Lung (tissue), 12 donors: Measurements from ENCODE around the gene DNAH9. TPM values are rescaled to one million over a fixed set of nuclear protein-coding genes. Genes with fewer than 3 reads are reported as not detected.

Source experiments
- ATAC-seq: fragments of 200-7000 bp; cut with Tn5 transposase; one replicate; pipeline ENCODE4 v1.9.1; 2020; ENCODE audit warnings: moderate number of reproducible peaks; ENCODE audit not compliant: insufficient read depth, low FRiP score
- DNase-seq, 3 donors: peaks; one replicate each; pipeline ENCODE4 v3.0.0-alpha.2; 2013 to 2017
- H3K27ac ChIP-seq, 2 donors: one replicate each; pipeline ENCODE4 v1.5.1; 2013; ENCODE audit warnings: mild to moderate bottlenecking in 2 of 2, moderate library complexity in 2 of 2, control low read depth in 1 of 2, inconsistent platforms in 1 of 2, low read depth in 1 of 2, low read length in 1 of 2
- H3K27me3 ChIP-seq, 3 donors: one replicate each; pipeline ENCODE4 v1.5.1; 2013; ENCODE audit warnings: low read length in 2 of 3; ENCODE audit not compliant: control insufficient read depth in 3 of 3, insufficient read depth in 3 of 3
- H3K36me3 ChIP-seq, 4 donors: one replicate each; pipeline ENCODE4 v1.5.1; 2013; ENCODE audit warnings: low read length in 4 of 4, mild to moderate bottlenecking in 1 of 4, moderate library complexity in 1 of 4; ENCODE audit not compliant: control insufficient read depth in 4 of 4, insufficient read depth in 4 of 4
- H3K4me1 ChIP-seq, 5 donors: one replicate each; pipeline ENCODE4 v1.5.1; 2013; ENCODE audit warnings: low read length in 5 of 5, mild to moderate bottlenecking in 2 of 5, moderate library complexity in 1 of 5; ENCODE audit not compliant: control insufficient read depth in 5 of 5, insufficient read depth in 5 of 5
- H3K4me3 ChIP-seq: one replicate; pipeline ENCODE4 v1.5.1; 2013; ENCODE audit warnings: mild to moderate bottlenecking, control low read depth, moderate library complexity
- H3K9ac ChIP-seq, 2 donors: one replicate each; pipeline ENCODE4 v1.5.1; 2013; ENCODE audit warnings: low read length in 2 of 2, control low read depth in 1 of 2; ENCODE audit not compliant: insufficient read depth in 1 of 2
- H3K9me3 ChIP-seq, 4 donors: one replicate each; pipeline ENCODE4 v1.5.1; 2013; ENCODE audit warnings: low read length in 3 of 4, mild to moderate bottlenecking in 1 of 4, moderate library complexity in 1 of 4; ENCODE audit not compliant: control insufficient read depth in 4 of 4, insufficient read depth in 3 of 4
- CTCF ChIP-seq: IDR thresholded peaks from 2 replicates; pipeline ENCODE4 v1.5.1; 2012; ENCODE audit warnings: mild to moderate bottlenecking; ENCODE audit errors: control extremely low read depth, extremely low read depth
- WGBS, 2 donors: extraction: QIAGEN DNeasy Blood & Tissue Kit; methylation state at CpG; one replicate each; pipeline ENCODE4 v1.1.7; 2013; 5-methylcytosine and 5-hydroxymethylcytosine counted together
- polyA plus RNA-seq, 2 donors: library from polyadenylated mRNA; stranded (reverse); fragments of 200-250 nt; gene quantifications; one replicate each; pipeline ENCODE4 v1.2.1, GENCODE V29; 2013
- total RNA-seq, 2 donors: library from RNA; depleted of rRNA in 1 of 2; stranded (reverse); fragments of >200 nt in 1 of 2; gene quantifications; one replicate each; pipeline ENCODE4 v1.2.1, GENCODE V29; 2014 to 2021
- donor health status: control.
- donor health status: control.
- donor health status: Bipolar disorder and iron deficiency.
- donor health status: healthy.
- donor health status: DM: yes; HTN: yes; CAD: no.

DNAH9 gene
- total and polyA plus RNA-seq, 4 donors = 4.0 to 36.1 (median 20.9) TPM

GRCh38 chr17:11692688-11693087 lies 94.4 kb downstream of the DNAH9 start:
- Histone ChIP-seq H3K27ac (no peak overlapping the region), H3K9me3 (no peaks in the 10 kb centered on the region), H3K36me3 (no peaks in the 10 kb centered on the region), H3K4me3 (no peak overlapping the region), H3K27me3 (no peaks in the 10 kb centered on the region), H3K9ac (no peak overlapping the region), H3K4me1 (no peaks in the 10 kb centered on the region)
- ATAC-seq (no peak), DNase-seq (no peak)
- WGBS, 2 donors = 95 to 96% methylated on average over 9 of the region's 9 CpGs
- TF ChIP-seq CTCF = no peak

GRCh38 chr17:11693284-11693683 lies 95.0 kb downstream of the DNAH9 start:
- ATAC-seq = no peak

GRCh38 chr17:11700668-11701067 lies 102.4 kb downstream of the DNAH9 start:
- H3K27ac ChIP-seq = no peak overlapping the region
- peaks cover 0 to 4% (median 0%) of the 10 kb centered on the region in 3 donors for H3K27me3 ChIP-seq
- ATAC-seq (no peak), DNase-seq (no peak)
- H3K9me3 ChIP-seq = peaks cover 0 to 4% (median 0%) of the 10 kb centered on the region in 4 donors
- H3K9ac ChIP-seq = no peak overlapping the region
- no peak for TF ChIP-seq CTCF
- 71 to 88% methylated on average over 3 of the region's 3 CpGs for WGBS, 2 donors
- H3K4me3 ChIP-seq = no peak overlapping the region
- H3K4me1 ChIP-seq = no peaks in the 10 kb centered on the region
- no peaks in the 10 kb centered on the region for H3K36me3 ChIP-seq

More at GRCh38 chr17:11693284-11693683, 95.0 kb downstream of the DNAH9 start:
- no peak for TF ChIP-seq CTCF
- Histone ChIP-seq H3K27me3 (no peaks in the 10 kb centered on the region), H3K9me3 (no peaks in the 10 kb centered on the region), H3K9ac (no peak overlapping the region), H3K4me3 (no peak overlapping the region), H3K27ac (no peak overlapping the region), H3K4me1 (no peaks in the 10 kb centered on the region), H3K36me3 (no peaks in the 10 kb centered on the region)
- 89 to 95% methylated on average over 11 of the region's 11 CpGs for WGBS, 2 donors
- no peak for DNase-seq

- no peaks in the 10 kb centered on the region for H3K36me3 ChIP-seq
- WGBS, 2 donors = 82 to 87% methylated on average over 8 of the region's 8 CpGs
- ATAC-seq = no peak
Measured at GRCh38 chr17:11701911-11702310, 103.6 kb downstream of the DNAH9 start.

More at GRCh38 chr17:11701911-11702310, 103.6 kb downstream of the DNAH9 start:
- H3K9ac ChIP-seq = no peak overlapping the region
- no peak for DNase-seq
- no peak for TF ChIP-seq CTCF
- peaks cover 0 to 4% (median 0%) of the 10 kb centered on the region in 3 donors for H3K27me3 ChIP-seq
- no peaks in the 10 kb centered on the region for H3K4me1 ChIP-seq
- no peak overlapping the region for H3K27ac ChIP-seq
- no peak overlapping the region for H3K4me3 ChIP-seq
- H3K9me3 ChIP-seq = peaks cover 0 to 4% (median 0%) of the 10 kb centered on the region in 4 donors
